Body of pancreas (tissue), 4 donors: ENCODE measurements around the gene DHX15. TPM values are rescaled to one million over a fixed set of nuclear protein-coding genes. Genes with fewer than 3 reads are reported as not detected.
A peak's percentile ranks its signal among the peaks of the same experiment; 100 is the strongest.

Experiments used
- ATAC-seq: fragments of 150-250 bp; one replicate; pipeline ENCODE4 v1.9.1; 2016
- DNase-seq, 4 donors: peaks; one replicate each; pipeline ENCODE4 v3.0.0-alpha.2; 2019
- H3K27ac ChIP-seq, 4 donors: fragments of 200-600 bp; sonication (generic); 1 replicate in 3 of 4; 2 replicates in 1 of 4; pipeline versions ENCODE4 v1.5.1 to v1.6.1; 2016 to 2019; ENCODE audit warnings: mild to moderate bottlenecking in 1 of 4, mixed read lengths in 1 of 4, moderate library complexity in 1 of 4
- H3K27me3 ChIP-seq, 2 donors: fragments of 200-600 bp; sonication (generic); one replicate each; pipeline ENCODE4 v1.6.0; 2016; ENCODE audit warnings: mild to moderate bottlenecking in 1 of 2
- H3K36me3 ChIP-seq, 2 donors: fragments of 200-600 bp; sonication (generic); replicated peaks in 1 of 2; 2 replicates each; pipeline ENCODE4 v1.5.1; 2016; ENCODE audit warnings: low read depth in 2 of 2; ENCODE audit not compliant: insufficient read depth in 1 of 2
- H3K4me1 ChIP-seq: fragments of 200-600 bp; sonication (generic); one replicate; pipeline ENCODE4 v1.6.0; 2016
- H3K4me3 ChIP-seq, 2 donors: fragments of 200-600 bp; sonication (generic); 1 replicate in 1 of 2; 2 replicates in 1 of 2; pipeline ENCODE4 v1.5.1; 2016 to 2019
- H3K9me3 ChIP-seq, 3 donors: fragments of 200-600 bp; sonication (generic); 1 replicate in 2 of 3; 2 replicates in 1 of 3; pipeline ENCODE4 v1.5.1; 2016
- POLR2A ChIP-seq, 3 donors: fragments of 450-650 bp; IDR thresholded peaks; one replicate each; pipeline ENCODE4 v1.6.1; 2016; ENCODE audit warnings: antibody characterized with exemption in 3 of 3, mild to moderate bottlenecking in 2 of 3
- WGBS, 2 donors: methylation state at CpG; one replicate each; pipeline ENCODE4 v1.1.5; 2017; 5-methylcytosine and 5-hydroxymethylcytosine counted together
- intact Hi-C: fragments of 100-400 bp; cut with DNase I; formaldehyde crosslinking; loops from one replicate; pipeline ENCODE4 v1.15.1; 2023
- total RNA-seq, 2 donors: library from RNA; depleted of rRNA; stranded (reverse); fragments of >200 nt; gene quantifications; one replicate each; pipeline ENCODE4 v1.1.0, GENCODE V29; 2016
- TF ChIP-seq, protein P1 (sequence below), 7 experiments: fragments of 450-650 bp in 4 of 7; fragments of 200-600 bp in 3 of 7; sonication (generic) in 3 of 7; IDR thresholded peaks; one replicate each; pipeline ENCODE4 v1.5.1; 2016 to 2019; ENCODE audit warnings: antibody characterized with exemption in 7 of 7

Gene DHX15
- total RNA-seq, 2 donors from 2014 or later = 83.7 to 104 TPM

DNA sequence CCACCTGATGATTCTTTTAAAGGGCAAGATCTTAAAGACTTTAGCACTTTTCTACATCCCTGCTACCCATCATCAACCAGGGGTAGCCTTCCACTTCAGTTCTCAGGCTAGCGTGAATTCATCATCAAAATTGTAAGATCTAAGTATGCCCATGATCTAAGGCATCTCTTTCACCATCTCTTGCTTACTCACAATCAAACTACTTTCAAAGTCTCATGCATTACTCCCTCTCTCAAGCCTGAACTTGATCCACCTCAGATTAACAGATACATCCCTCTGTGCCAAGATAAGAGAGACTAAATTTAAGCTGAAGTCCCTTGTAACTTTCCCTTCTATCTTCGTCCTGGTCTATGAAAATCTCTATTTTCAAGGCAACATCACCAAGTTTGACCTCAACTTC, 62.8 kb downstream of the DHX15 start:
- peaks cover 29% of the 10 kb centered on the region for H3K4me1 ChIP-seq
- no peak overlapping the region for H3K4me3 ChIP-seq
- TF ChIP-seq POLR2A (IDR thresholded peaks at IDR 0.05) = no peak
- TF ChIP-seq, protein P1, sequence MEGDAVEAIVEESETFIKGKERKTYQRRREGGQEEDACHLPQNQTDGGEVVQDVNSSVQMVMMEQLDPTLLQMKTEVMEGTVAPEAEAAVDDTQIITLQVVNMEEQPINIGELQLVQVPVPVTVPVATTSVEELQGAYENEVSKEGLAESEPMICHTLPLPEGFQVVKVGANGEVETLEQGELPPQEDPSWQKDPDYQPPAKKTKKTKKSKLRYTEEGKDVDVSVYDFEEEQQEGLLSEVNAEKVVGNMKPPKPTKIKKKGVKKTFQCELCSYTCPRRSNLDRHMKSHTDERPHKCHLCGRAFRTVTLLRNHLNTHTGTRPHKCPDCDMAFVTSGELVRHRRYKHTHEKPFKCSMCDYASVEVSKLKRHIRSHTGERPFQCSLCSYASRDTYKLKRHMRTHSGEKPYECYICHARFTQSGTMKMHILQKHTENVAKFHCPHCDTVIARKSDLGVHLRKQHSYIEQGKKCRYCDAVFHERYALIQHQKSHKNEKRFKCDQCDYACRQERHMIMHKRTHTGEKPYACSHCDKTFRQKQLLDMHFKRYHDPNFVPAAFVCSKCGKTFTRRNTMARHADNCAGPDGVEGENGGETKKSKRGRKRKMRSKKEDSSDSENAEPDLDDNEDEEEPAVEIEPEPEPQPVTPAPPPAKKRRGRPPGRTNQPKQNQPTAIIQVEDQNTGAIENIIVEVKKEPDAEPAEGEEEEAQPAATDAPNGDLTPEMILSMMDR (IDR thresholded peaks at IDR 0.05) = no peak
- DNase-seq (no peak), ATAC-seq (no peak)
- intact Hi-C loops = no loop called here
- no peaks in the 10 kb centered on the region for H3K9me3 ChIP-seq
- 94 to 95% methylated on average over 2 of the region's 2 CpGs for WGBS, 2 donors
- H3K27me3 ChIP-seq = no peaks in the 10 kb centered on the region
- peaks cover 0 to 6% of the 10 kb centered on the region in 2 donors for H3K36me3 ChIP-seq
- no peak overlapping the region for H3K27ac ChIP-seq

DNA sequence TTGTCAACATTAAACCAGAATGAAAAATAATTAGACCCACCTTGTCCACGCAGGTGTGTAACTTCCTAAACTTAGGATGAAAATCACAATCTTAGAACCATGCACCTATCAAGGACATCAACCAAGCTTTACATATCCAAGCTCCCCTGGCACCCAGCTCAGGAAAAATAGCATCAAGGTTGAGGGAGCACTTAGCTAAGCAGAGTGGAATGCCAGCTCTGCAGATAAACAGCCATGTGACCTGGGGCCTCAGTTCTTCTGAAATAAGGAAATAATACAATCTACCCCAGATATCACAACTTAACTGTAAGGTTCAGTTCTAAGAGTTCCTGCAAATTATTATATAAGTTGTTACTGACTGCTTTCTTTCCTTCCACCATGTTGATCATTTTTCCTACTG, 64.7 kb downstream of the DHX15 start:
- no peak overlapping the region for H3K4me3 ChIP-seq
- H3K27ac ChIP-seq = peak overlapping the region in 3 of 4 donors; percentile 18 to 61 (median 51)
- ATAC-seq = peak; percentile 90
- H3K4me1 ChIP-seq = peaks cover 29% of the 10 kb centered on the region
- peak; percentile 47 to 73 (median 59) for DNase-seq
- intact Hi-C loops = no loop called here
- WGBS, 2 donors = 32 to 36% methylated on average over 1 of the region's 1 CpG
- H3K36me3 ChIP-seq = peaks cover 0 to 2% of the 10 kb centered on the region in 2 donors
- no peaks in the 10 kb centered on the region for H3K27me3 ChIP-seq
- no peaks in the 10 kb centered on the region for H3K9me3 ChIP-seq
- TF ChIP-seq, protein P1 (IDR thresholded peaks at IDR 0.05) = no peak
- no peak for TF ChIP-seq POLR2A (IDR thresholded peaks at IDR 0.05)

DNA sequence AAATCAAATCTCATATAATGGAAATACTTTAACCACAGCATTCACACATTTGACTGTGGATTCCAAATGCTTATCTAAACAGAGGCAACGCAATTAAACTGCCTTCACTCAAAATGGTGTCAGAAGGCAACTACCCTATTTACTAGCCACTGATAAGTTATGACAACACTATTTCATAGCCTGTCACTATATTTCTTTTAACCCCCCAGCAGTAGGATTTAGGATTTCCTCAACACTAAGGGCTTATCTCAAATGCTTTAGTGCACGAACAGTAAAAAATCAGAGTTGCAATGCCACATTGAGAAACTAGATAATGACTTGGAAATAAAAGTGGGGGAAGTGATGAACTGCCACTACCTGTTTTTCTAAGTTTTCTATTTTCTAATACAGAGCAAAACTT, 66.7 kb downstream of the DHX15 start:
- Histone ChIP-seq H3K27ac (peak overlapping the region in 1 of 4 donors; percentile 51), H3K4me3 (no peak overlapping the region), H3K4me1 (peaks cover 29% of the 10 kb centered on the region), H3K9me3 (no peaks in the 10 kb centered on the region), H3K36me3 (no peaks in the 10 kb centered on the region), H3K27me3 (no peaks in the 10 kb centered on the region)
- ATAC-seq = no peak
- WGBS, 2 donors = 54 to 57% methylated on average over 2 of the region's 2 CpGs
- intact Hi-C loops = no loop called here
- no peak for DNase-seq
- no peak for TF ChIP-seq POLR2A (IDR thresholded peaks at IDR 0.05)
- TF ChIP-seq, protein P1 (IDR thresholded peaks at IDR 0.05) = no peak

DNA sequence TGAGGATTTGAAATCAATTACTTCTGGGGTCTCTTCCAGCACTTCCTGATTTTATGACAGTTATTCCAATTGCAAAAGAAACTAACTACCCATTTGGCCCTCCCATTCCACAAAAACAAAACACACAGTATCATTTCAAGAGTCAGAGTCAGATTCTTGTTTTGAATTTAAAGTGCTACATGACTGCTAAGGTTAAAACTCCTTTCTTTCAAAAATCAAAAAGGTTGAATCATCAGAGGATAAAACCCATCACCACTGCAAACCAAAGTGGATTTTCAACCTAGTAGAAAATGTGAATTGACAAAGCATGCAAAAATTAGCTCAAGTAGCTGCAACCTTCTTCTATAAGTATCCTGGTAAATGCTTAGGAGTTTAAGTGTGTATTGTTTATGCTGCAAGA, 67.4 kb downstream of the DHX15 start:
- Histone ChIP-seq H3K4me3 (no peak overlapping the region), H3K27ac (no peak overlapping the region), H3K36me3 (no peaks in the 10 kb centered on the region), H3K9me3 (no peaks in the 10 kb centered on the region), H3K4me1 (peaks cover 29% of the 10 kb centered on the region), H3K27me3 (no peaks in the 10 kb centered on the region)
- intact Hi-C loops = no loop called here
- ATAC-seq (no peak), DNase-seq (no peak)
- TF ChIP-seq, protein P1 (IDR thresholded peaks at IDR 0.05) = no peak
- TF ChIP-seq POLR2A (IDR thresholded peaks at IDR 0.05) = no peak

DNA sequence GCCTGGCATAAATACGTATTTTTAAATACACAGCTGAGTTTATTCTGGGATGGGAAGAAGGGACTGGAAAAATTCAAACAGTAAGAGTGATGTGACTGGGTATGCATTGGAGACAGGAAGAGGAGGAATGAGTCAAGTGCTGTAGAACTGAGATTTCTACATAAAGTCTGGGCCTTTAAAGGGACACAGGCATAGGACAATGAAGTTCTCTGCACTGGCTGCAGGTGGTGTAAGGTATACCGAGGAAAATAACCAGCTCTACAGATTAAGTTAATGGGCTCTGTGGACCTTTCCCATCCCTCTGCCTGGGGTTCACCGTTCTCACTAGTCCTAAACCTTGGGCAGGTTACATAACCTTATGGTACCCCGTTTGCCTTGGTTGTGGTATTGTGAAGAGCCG, 68.7 kb downstream of the DHX15 start:
- no peaks in the 10 kb centered on the region for H3K9me3 ChIP-seq
- no peaks in the 10 kb centered on the region for H3K27me3 ChIP-seq
- TF ChIP-seq, protein P1 (IDR thresholded peaks at IDR 0.05) = no peak
- TF ChIP-seq POLR2A (IDR thresholded peaks at IDR 0.05) = no peak
- H3K27ac ChIP-seq = no peak overlapping the region
- intact Hi-C loops = no loop called here
- no peaks in the 10 kb centered on the region for H3K36me3 ChIP-seq
- DNase-seq = no peak
- ATAC-seq = no peak
- 94 to 99% methylated on average over 5 of the region's 5 CpGs for WGBS, 2 donors
- peaks cover 29% of the 10 kb centered on the region for H3K4me1 ChIP-seq
- no peak overlapping the region for H3K4me3 ChIP-seq
